Activated T-cell treated with anti-CD3 and anti-CD28 coated beads for 48 hours (primary cell): ENCODE measurements around the gene MAPKAPK3.

ENCODE experiments used
- DNase-seq: peaks from one replicate; pipeline ENCODE4 v3.0.0-alpha.2; 2020; ENCODE audit warnings: low read depth

MAPKAPK3 gene

DNA sequence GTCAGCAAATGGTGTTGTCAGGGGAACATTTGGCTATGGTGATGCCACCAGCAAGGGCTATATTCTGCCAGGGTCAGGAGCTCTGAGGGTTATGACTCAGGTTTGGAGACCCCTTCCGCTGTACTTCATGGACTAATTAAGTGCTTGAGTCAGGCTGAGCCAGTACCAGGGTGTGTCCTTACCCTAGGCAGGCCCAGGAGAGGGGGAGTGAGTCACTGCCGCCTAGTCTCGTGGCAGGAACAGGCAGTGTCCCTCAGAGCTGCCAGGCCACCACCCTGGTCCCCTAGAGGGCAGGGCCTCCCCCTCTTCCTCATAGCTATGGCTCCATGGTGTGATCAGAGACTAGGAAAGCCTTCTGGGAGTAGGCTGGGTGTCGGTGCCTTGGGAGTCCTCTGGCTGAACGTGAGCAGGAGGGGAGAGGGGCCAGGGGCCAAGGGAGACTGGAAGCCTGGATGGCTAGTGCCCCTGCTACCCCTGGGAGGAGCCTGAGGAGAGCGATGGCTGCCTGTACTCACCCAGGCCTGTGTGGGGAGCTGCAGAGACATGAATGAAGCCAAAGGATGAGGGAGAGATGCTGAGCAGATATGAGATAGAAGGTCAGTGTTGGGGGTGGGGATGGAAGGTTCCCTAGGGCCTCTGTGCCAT is 10.6 kb downstream of the MAPKAPK3 start:
- no peak for DNase-seq

DNA sequence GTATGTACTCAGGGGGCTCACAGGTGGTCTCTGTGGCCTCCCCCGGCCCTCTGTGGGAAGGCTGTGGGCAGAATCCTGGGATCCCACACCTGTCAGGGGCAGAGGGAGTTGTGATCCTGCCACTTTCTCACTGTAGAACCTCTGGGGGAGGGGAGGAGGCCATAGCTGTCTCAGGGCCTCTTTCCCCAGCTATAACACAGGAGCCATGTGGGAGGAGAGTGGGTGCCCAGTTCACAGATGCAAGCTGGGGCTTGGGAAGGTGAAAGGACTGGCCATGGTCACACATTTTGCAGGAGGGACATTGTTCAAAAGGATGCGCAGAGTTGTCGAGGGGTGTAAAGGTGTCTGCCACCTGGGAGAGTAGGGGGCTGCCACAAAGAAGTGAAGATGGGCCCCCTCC is 11.7 kb downstream of the MAPKAPK3 start:
- DNase-seq, result no peak

DNA sequence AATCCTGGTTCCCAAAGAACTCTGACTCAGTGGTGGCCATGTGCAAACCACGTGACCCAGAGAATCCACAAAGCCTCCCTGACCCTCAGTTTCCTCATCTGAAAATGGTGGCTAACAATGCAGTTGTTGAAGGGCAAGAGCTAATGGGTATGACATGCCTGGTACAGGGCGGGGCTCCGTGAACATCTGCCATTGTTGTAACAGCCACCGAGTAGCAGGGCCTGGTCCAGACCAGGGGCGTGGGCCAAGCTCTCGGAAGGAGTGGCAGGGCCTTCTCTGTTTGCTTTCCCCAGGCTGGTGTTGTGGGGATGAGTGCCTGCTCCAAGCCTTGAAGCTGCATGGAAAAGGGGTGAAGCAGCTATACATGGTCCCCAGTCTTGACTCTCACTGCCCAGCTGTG is 13.4 kb downstream of the MAPKAPK3 start:
- DNase-seq, result no peak

DNA sequence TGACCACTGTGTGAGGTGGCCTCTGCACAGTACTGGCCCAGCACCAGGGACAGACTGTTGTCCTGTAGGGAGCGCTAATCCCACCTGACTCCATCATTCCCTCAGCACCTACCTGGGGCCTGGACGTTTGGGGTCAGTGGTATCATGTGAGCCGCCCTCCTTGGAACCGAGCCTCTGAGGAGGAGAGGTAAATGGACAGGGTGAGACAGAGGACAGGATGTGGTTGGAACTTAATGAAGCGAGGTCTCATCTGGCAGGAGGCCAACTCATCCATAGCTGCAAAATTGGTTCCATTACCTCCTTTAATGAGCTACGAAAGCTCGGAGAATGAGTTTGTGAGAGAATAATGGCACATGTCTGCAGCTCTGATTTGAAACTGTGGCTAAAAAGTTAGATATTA is 13.9 kb downstream of the MAPKAPK3 start:
- no peak for DNase-seq

DNA sequence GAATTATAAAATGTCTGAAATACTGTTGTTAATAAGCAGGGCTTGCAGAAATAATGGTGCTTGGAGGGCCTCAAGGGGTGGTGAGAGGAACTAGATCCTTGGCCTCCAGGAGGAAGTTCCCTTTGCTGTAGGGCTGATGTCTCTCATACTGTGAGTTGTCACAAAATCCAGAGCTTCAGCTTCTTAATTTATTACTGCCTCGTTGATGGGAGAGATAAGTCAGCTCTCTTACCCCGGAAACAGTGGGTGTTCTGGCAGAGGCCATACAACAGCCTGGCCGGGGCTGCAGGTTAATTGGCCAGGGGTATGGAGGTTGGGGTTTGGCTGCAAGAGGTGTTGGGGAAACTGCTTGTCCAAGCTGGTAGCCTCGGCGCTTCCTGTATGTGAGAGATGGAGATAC is 15.5 kb downstream of the MAPKAPK3 start:
- no peak for DNase-seq

DNA sequence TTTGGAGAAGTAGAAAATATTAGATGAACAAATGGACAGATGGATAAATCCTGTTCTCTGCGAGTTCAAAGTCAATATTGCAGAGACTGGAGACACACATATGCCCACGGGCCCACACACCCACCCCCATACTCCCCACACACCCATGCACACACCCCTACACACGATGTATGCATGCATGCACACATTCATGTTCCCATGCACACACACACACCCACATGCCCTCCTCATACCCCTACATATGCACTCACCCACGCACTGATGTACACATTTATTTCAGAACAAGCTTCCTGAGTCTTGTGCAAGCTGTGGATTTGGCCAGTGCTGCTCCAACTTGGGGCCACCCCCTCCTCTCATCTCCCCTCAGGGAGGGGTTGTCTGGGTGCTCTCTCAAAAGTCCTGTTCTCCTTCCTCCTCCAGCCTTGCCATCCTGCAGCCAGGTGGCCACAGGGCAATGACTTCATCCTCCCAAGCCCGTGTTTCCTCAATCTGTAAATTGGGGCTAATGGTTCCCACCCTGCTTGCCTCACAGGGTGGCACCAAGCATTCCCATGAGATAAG is 16.4 kb downstream of the MAPKAPK3 start:
- DNase-seq, result no peak

DNA sequence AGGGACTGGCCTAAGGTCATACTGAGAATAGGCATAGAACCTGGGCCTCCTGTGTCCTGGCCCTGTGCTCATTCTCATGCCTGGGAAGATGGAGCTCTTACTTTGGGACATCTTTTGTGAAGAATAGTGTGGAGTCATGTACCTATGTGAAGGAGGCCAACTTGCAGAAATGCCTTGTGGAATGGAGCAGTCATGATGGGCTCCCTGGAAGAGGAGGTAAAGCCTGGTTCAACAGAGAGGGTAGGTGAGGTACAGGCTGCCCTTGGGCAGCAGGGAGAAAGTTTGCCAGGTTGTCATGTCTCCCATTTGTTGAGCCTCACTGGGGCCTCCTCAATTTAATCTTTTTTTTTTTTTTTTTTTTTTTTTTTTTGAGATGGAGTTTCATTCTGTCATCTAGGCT is 18.1 kb downstream of the MAPKAPK3 start:
- no peak for DNase-seq

DNA sequence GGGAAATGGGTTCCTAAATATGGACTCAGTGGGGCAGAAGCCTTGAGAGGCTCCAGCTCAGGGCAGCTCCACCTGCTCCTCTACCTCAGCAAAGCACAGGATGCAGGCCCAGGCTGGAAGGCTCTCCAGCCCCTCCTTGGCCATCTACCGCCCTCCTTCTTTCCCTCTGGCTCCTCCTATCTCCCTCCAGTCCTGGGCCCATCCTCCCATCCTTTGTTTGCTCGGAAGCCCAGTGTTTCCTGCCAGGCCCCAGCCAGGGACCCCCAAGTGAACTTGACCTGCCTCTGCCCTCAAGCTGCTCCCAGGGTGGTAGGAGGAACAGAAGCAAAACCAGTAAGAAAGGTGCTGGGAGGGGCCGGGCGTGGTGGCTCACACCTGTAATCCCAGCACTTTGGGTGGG is 20.1 kb downstream of the MAPKAPK3 start:
- no peak for DNase-seq

DNA sequence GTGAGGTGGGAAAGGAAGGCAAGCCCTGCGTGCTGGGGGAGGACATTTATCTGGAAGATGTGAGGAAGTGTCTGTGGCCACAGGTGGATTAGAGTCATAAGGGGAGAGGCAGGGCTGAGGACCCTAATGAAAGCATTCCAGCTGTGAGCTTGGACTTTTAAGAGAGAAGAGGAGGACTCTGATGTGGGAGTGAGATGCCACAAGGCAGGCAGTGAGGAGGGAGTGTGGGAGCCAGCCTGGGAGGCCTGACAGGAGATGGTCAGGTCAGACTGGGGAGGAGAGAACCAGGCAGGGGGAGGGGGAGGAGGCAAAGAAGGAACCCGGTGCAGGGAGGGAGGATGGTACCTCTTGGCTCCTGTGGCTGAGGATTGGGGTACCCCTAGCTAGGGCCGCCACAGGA is 21.0 kb downstream of the MAPKAPK3 start:
- DNase-seq, result no peak

DNA sequence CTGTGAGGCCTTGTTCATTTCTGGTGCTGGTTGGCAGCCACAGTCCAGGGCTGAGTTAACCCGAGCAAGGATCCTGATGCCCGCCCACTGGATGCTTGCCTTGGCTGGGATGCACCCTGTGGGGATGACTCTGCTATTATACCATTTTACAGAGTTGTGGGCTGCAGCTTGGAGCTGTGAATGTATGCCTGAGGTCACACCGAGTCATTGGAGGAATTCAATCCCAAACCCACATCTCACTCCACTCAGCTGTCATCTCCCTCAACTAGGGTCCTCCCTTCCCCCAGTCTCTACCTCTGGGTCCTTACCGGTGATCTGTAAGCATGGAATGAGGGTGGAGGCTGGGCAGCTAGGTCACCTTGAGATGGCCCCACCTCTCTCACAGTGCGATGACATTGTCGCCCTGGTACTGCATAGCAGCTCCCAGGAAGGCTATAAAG is 22.1 kb downstream of the MAPKAPK3 start:
- no peak for DNase-seq

DNA sequence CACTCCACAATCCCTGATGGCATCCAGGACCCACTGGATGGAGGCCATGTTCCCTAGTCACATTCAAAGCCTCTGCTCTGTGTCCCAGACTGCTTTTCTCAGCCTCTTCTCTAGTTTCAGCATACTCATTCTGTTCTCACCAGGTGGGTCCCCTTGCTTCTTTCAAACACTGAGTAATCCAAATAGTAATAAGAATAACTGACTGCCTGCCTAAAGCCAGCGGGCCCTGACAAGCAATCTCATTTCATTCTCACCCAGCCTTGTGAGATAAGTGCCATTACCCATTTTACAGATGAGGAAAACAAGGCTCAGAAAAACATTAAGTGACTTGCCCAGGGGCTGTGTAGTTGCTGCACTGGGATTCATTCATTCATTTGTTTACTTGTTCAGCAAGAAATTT is 25.4 kb downstream of the MAPKAPK3 start:
- DNase-seq, result no peak

DNA sequence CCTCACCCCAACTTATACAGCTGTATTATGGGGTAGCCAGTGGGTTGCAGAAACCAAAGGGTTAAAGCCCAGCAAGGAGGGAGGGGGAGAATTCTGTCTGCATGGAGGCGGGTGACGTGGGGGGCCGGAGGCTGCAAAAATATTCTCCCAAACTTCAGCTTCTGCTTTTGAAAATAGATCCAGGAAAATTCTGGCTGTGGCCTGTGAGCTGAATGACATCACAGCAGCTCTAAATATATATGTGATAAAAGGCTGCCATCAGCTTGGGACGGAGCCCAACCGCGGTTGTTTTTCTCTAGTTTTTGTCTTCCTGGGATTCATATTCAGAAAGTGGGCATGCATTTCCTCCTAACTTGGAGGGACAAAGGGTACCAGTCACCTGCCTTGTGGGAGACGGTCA is 27.6 kb downstream of the MAPKAPK3 start:
- no peak for DNase-seq

DNA sequence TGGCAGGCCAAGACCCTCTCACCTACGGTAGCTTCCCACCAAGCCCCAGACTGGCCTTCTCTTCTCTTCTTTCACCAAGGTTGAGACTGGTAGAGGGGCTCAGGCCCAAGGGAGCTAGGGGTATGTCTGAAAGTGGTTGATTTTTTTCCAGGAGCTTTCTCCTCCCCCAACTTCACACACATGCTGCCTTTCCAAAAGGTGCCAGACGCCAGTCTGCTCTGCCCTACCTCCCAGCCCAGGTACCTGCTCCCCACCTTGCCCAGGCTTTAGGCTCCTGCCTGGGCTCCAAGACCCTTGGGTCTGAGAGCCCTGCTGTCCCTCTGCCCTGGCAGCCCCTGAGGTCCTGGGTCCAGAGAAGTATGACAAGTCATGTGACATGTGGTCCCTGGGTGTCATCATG is 28.4 kb downstream of the MAPKAPK3 start:
- no peak for DNase-seq

DNA sequence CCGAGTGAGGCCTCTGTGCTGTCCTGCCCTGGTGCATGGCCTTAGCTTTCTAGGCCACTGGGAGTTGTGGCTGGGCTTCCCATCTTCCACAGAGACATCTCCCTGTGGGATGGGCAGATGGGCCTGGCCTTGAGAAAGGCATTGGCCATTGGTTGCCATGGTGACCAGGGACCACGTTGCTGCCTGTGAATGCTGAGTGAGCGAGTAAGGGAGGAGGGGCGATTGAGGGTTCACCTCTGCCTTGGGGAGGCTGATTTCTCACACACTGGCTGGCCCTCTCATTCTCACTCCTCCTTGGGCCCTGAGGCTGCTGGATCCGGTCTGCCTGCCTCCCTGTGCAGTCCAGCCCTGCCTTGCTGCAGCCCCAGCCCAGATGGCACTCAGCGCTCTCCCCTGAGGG is 31.4 kb downstream of the MAPKAPK3 start:
- DNase-seq, result no peak

DNA sequence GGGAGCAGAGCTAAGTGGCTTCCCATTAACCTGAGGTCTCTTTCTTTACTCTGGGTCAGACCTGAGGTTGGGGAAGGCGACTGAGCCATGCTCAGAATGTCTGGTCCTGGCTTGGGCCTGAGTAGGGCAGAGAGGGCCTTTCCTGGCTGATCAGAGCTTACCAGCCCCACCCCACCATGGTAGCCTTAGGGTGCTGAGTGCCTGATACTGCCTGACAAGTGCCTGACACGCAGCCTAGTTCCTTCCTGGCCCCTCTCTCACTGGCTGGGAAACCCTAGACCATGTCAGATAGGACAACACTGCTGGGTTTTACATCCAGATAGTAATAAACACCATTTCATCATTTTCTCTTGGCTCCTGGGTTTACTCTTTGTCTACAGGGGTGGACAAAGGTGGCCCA is 32.0 kb downstream of the MAPKAPK3 start:
- DNase-seq, result no peak

DNA sequence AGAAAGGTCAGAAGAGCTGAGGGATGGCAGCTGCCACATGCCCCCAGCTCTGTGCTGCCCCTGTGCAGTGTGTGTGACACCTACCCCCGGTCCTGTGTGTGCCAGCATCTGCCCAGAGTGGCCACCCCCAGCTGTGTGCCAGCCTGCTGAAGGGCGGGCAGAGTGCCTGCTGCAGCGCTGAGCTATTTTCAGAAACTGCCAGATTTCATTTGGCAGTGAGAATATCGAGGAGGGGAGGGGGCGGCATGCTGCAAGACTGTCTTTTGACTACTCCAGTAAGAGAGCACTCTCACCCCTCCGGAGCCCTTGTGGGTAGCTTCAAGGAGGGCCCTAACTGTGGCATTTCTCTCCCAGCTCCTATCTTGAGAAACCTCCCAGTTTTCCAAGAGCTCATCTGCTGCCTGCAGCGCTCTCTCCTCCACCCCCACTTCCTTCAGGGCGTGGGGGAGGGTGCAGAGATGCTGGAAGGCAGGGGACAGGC is 32.5 kb downstream of the MAPKAPK3 start:
- no peak for DNase-seq

DNA sequence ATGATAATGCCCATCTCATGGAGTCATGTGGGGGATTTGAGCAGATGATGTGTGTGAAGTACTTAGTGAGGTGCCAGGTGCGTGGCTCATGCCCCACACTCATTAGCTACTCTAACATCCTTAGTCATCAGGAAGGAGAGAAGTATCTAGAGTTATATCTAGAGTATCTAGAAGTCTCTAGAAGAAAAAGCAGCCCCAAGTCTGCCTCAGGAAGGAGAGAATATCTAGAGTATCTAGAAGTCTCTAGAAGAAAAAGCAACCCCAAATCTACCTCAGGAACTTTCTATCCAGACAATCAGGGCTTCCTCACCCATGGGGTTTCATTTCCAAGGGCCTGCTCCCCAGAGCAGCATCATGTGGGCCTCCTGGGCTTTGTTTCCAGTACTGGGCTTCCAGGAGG is 33.1 kb downstream of the MAPKAPK3 start:
- DNase-seq, result no peak

DNA sequence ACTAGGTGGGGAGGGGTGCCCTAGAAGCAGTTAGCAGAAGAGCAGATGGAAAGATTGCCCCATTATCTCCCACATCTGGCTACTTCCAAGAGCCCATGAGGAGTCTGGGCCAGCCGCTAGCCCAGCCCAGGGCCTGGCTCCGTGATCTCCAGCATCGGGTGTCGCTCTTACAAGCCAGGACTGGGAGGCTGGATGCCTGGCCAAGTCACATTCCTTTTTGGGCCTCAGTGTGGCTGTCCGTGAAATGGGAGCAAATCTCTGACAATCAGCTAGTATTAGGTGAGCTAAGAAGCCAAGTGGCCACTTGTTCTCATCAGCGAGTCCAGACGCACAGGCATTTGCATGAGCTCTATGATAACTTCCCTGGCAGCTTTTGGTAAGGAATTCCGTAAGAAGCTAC is 34.5 kb downstream of the MAPKAPK3 start:
- DNase-seq, result no peak

DNA sequence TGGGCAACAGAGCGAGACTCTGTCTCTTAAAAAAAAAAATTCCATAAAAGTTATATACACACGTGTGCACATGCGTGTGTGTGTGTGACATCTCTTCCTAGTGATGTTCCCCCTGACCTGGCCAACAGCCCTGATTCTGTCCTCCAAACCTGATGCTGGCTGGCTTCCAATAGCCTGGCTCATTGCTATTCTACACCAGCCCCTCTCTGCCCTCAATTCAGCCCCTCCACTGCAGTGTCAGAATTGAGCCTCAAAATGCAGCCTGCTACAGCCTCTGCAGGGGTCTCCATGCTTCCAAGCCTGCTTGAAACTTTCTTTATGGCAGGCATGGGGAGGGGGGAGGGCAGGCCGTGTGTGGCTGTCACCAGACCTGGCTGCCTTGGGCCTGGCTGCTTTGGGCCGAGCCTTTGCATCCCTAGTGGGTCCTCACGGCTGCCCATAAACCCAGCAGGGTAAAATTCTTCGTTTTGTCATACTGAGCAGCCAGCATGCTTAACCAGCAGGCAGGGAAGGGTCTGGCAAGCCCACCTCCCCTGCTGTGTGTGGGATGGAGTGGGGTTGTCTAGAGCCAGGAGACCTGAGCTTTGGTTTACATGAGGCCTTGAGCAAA is 35.1 kb downstream of the MAPKAPK3 start:
- DNase-seq, result no peak

DNA sequence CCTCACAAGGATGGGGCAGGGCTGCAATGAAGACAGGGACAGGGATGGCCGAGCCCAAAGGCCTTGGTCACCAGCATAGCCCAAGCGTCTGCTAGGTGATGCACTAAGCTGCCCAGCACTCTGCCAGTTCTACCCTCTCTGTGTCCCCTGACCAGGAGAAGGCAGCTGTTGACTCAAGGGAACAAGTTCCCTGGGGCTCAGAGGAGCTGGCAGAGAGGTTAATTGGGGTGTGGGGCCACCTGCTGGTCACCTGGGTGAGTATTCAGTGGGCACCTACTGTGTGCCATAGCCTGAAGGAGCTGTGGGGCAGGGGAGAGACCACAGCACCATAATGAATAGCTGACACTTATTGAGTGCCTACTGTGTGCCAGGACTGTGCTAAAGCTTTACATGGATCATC is 35.8 kb downstream of the MAPKAPK3 start:
- DNase-seq, result peak; percentile 37

DNA sequence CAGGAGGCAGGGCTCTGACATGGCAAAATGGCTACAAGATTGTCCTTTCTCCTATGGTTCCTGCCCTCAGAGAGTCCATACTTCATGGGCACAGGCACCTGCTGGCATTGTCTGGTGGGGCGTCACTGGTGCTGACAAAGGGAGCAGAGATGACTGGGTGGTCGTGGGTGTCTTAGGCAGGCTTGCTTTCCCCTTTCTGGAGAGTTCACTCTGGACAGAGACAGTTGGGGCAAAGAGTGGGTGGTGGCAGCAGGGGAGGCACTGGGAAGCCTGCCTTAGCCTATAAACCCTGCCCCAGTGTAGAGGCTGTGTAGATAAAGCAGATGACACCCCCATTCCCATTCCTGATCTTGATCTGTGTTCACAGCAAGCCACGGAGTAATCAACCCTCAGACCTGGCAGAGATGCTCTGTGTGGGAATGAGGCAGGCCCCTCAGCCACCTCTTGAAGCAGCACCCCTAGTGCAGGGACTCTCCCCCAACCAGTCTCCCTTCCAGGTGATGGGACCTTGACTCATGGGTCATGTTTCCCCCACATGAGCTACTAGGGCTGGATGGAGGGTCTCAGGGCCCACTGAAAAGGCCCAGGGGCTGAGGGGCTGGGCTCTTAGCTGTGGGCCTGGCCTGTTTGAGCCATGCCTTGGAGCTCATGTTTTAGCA is 37.1 kb downstream of the MAPKAPK3 start:
- DNase-seq, result no peak

DNA sequence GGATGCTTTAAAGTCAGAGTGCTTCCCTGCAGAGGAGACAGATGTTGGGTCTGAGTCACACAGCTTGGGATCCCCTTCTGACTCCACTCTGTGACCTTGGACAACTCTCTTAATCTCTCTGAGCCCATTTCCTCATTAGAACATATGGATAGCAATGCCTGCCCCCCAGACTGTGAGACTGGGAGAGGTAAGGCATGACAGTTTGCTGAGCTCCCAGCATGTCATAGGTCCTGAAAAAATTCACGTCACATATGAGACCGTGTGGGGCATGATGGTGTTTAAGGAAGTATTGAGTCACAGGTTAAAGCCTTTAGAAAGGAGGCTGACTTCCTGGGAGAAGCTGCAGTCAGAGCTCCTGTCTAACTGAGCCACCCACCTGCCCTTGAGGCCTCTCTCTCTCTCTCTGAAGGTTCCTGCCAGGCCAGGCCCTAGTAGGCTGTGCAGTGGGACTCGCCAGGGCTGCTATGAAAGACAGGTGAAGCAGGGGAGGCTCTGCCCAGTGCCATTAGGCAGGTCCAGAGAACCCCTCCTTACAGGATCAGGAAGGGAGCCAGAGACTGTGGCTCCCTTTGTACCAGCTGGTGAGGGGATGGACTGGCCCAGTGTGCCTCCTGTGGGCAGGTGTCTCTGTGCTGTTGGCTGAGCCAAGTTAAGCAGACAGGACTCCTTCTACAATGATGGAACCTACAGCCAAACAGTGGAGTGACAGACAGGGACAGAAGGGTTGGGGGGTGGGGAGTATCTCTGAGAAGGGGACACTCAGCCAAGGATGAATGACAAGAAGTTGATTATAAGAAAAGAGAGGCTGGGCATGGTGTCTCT is 38.3 kb downstream of the MAPKAPK3 start:
- DNase-seq, result peak; percentile 26
